ENCODE measurements around the gene FGD2. TPM values are rescaled to one million over a fixed set of nuclear protein-coding genes. Genes with fewer than 3 reads are reported as not detected.

Gene FGD2
- total and polyA plus RNA-seq, 7 donors = 3.7 to 40.8 (median 20.1) TPM

- intact Hi-C loops (cut with DNase I) = no loop called here
- DNase-seq = no peak
- H3K9me3 ChIP-seq = no peaks in the 10 kb centered on the region
- TF ChIP-seq POLR2A (IDR thresholded peaks at IDR 0.05) (no peak), POLR2AphosphoS5 (IDR thresholded peaks at IDR 0.05) (no peak), EP300 (IDR thresholded peaks at IDR 0.05) (no peak), CTCF (IDR thresholded peaks at IDR 0.05) (no peak)
- H3K27ac ChIP-seq = no peak overlapping the region
- no peak overlapping the region for H3K4me3 ChIP-seq
- H3K27me3 ChIP-seq = no peaks in the 10 kb centered on the region
- 88 to 89% methylated on average over 44 of the region's 44 CpGs for WGBS, 2 donors
- peaks cover 0 to 5% (median 2%) of the 10 kb centered on the region in 4 donors for H3K4me1 ChIP-seq
- H3K36me3 ChIP-seq = no peaks in the 10 kb centered on the region
Measured at GRCh38 chr6:36958775-36959554, 46.5 kb upstream of the FGD2 start.

GRCh38 chr6:36959555-36960250, 45.8 kb upstream of the FGD2 start:
- H3K27me3 ChIP-seq = no peaks in the 10 kb centered on the region
- H3K9me3 ChIP-seq = no peaks in the 10 kb centered on the region
- no peak for DNase-seq
- peaks cover 0 to 9% (median 7%) of the 10 kb centered on the region in 4 donors for H3K4me1 ChIP-seq
- H3K27ac ChIP-seq = no peak overlapping the region
- no peak for TF ChIP-seq CTCF (IDR thresholded peaks at IDR 0.05)
- TF ChIP-seq POLR2AphosphoS5 (IDR thresholded peaks at IDR 0.05) = no peak
- TF ChIP-seq POLR2A (IDR thresholded peaks at IDR 0.05) = no peak
- TF ChIP-seq EP300 (IDR thresholded peaks at IDR 0.05) = no peak
- H3K4me3 ChIP-seq = no peak overlapping the region
- H3K36me3 ChIP-seq = no peaks in the 10 kb centered on the region
- 89 to 93% methylated on average over 17 of the region's 17 CpGs for WGBS, 2 donors
- intact Hi-C loops (cut with DNase I) = no loop called here

- Histone ChIP-seq H3K4me1 (peaks cover 0 to 9% (median 7%) of the 10 kb centered on the region in 4 donors), H3K27me3 (no peaks in the 10 kb centered on the region), H3K36me3 (peaks cover 0 to 5% (median under 1%) of the 10 kb centered on the region in 4 donors), H3K9me3 (no peaks in the 10 kb centered on the region), H3K27ac (no peak overlapping the region), H3K4me3 (no peak overlapping the region)
- intact Hi-C loops (cut with DNase I) = no loop called here
- DNase-seq = no peak
- 69 to 77% methylated on average over 40 of the region's 40 CpGs for WGBS, 2 donors
- TF ChIP-seq POLR2A (IDR thresholded peaks at IDR 0.05) (no peak), EP300 (IDR thresholded peaks at IDR 0.05) (no peak), POLR2AphosphoS5 (IDR thresholded peaks at IDR 0.05) (no peak), CTCF (IDR thresholded peaks at IDR 0.05) (no peak)
Measured at GRCh38 chr6:36961441-36962435, 43.7 kb upstream of the FGD2 start.

GRCh38 chr6:36962874-36963273, 42.6 kb upstream of the FGD2 start:
- Histone ChIP-seq H3K36me3 (peaks cover 2 to 16% (median 8%) of the 10 kb centered on the region in 4 donors), H3K27ac (no peak overlapping the region), H3K9me3 (no peaks in the 10 kb centered on the region), H3K4me1 (peaks cover 0 to 9% (median 7%) of the 10 kb centered on the region in 4 donors), H3K4me3 (no peak overlapping the region), H3K27me3 (no peaks in the 10 kb centered on the region)
- 51 to 79% methylated on average over 12 of the region's 12 CpGs for WGBS, 2 donors
- no peak for TF ChIP-seq CTCF (IDR thresholded peaks at IDR 0.05)
- no peak for TF ChIP-seq POLR2A (IDR thresholded peaks at IDR 0.05)
- no peak for TF ChIP-seq POLR2AphosphoS5 (IDR thresholded peaks at IDR 0.05)
- TF ChIP-seq EP300 (IDR thresholded peaks at IDR 0.05) = no peak
- intact Hi-C loops (cut with DNase I) = no loop called here
- DNase-seq = peak; percentile 80
